AG04449 (cell line): ENCODE results near the gene EFNA5.

Experiments used
- CTCF ChIA-PET: fragments of 350-600 bp; formaldehyde crosslinking; extraction: SDS; loops from one replicate; lab custom pipeline; 2021; ENCODE audit warnings: antibody characterized with exemption; lab: Yijun Ruan, JAX
- POLR2A ChIA-PET: fragments of 400-600, 350-600 bp; formaldehyde crosslinking; extraction: SDS; loops from one replicate; lab custom pipeline; 2020; ENCODE audit warnings: antibody characterized with exemption, inconsistent platforms; lab: Yijun Ruan, JAX
- DNase-seq: peaks from one replicate; pipeline ENCODE4 v3.0.0-alpha.2; 2010; ENCODE audit warnings: low read depth, low spot score
- H3K4me3 ChIP-seq: 2 replicates; pipeline ENCODE4 v1.5.1; 2011; ENCODE audit warnings: low read depth, mild to moderate bottlenecking, control low read depth, low read length
- CTCF ChIP-seq: IDR thresholded peaks from one replicate; pipeline ENCODE4 v1.5.1; 2011; ENCODE audit warnings: mild to moderate bottlenecking, moderate library complexity, low read length, control low read depth, inconsistent platforms; ENCODE audit not compliant: insufficient read depth; ENCODE audit errors: missing control alignments

EFNA5 gene

DNA sequence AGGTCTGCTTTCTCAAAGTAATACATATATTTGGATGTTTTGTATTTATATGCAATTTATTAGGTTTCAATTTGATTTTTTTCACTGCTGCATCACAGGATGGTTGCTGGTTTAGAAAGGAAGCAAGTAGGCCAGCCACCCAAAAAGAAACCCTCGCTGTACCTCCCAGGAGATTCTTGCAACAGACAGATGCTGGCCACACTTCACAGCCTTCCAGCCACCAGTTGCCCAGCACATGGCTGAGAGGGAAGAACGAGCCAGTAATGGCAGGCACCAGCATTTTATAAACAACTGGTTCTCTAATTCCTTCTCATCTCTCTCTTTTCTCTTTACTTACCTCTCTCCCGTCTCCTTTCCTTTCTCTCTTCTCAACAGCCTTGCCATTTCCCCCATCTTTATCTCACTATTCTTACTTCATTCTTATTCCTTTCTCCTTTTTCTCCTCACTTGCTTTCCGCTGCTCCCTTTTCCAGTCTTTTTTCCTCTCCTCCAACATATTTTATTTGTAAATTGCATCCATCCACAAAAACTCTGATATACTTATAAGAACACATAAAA is 38.9 kb downstream of the EFNA5 start:
- DNase-seq, result no peak
- H3K4me3 ChIP-seq, result no peak overlapping the region
- POLR2A ChIA-PET, result no interaction called here
- CTCF ChIA-PET, result no interaction called here
- TF ChIP-seq CTCF, result no peak

DNA sequence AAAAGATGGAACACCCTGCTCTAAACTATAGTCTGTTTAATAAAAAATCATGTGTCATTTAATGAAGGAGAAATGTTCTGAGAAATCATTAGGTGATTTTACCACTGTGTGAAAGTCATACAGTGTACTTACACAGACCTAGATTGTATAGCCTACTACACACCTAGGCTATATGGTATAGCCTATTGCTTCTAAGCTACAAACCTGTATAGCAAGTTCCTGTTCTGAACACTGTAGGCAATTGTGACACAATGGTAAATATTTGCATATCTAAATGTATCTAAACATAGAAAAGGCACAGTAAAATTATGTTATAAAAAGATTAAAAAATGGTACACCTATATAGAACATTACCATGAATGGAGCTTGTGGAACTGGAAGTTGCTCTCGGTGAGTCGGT is 40.6 kb downstream of the EFNA5 start:
- TF ChIP-seq CTCF, result no peak
- no peak for DNase-seq
- POLR2A ChIA-PET, result no interaction called here
- CTCF ChIA-PET, result interaction anchor here (0.7 kb wide), 1 partner anchor 9 kb away, joined by 3 read pairs; no protein-coding TSS in a partner anchor
- H3K4me3 ChIP-seq, result no peak overlapping the region

DNA sequence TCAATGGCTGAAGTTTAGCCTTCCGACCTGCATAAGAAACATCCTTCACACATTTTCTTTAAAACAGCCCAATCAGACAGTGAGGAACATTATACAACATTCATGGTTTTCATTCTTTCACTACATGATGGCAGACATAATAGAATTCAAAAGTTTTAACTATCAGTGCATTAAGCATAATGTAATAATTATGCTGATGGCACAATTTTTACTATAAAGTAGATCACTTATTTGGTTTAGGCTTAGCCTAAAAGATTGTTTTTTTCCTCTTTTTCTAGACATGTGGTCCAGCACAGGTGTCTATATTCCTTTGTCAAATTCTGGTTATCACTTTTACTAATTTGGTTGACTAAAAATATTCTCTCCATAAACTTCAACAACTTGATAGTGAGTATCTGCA is 46.5 kb downstream of the EFNA5 start:
- CTCF ChIA-PET, result no interaction called here
- DNase-seq, result no peak
- no peak for TF ChIP-seq CTCF
- no peak overlapping the region for H3K4me3 ChIP-seq
- POLR2A ChIA-PET, result no interaction called here

GRCh38 chr5:107621089-107621488 is 49.6 kb downstream of the EFNA5 start:
- ChIA-PET CTCF (interaction anchor here (0.5 to 0.7 kb wide), 2 partner anchors 9 to 49 kb away, joined by 3 read pairs; no protein-coding TSS in a partner anchor), POLR2A (no interaction called here)
- no peak for DNase-seq
- no peak overlapping the region for H3K4me3 ChIP-seq
- TF ChIP-seq CTCF, result no peak

- no peak for TF ChIP-seq CTCF
- H3K4me3 ChIP-seq, result no peak overlapping the region
- DNase-seq, result no peak
- CTCF ChIA-PET, result no interaction called here
- POLR2A ChIA-PET, result no interaction called here
Measured at GRCh38 chr5:107619781-107620180, 51.0 kb downstream of the EFNA5 start.

GRCh38 chr5:107618242-107618641 is 52.5 kb downstream of the EFNA5 start:
- no peak for TF ChIP-seq CTCF
- CTCF ChIA-PET, result no interaction called here
- DNase-seq, result no peak
- POLR2A ChIA-PET, result no interaction called here
- H3K4me3 ChIP-seq, result no peak overlapping the region
